Lung (tissue), 12 donors: ENCODE data around the gene SDK1. TPM values are rescaled to one million over a fixed set of nuclear protein-coding genes. Genes with fewer than 3 reads are reported as not detected.

ENCODE experiments used
- ATAC-seq: fragments of 200-7000 bp; cut with Tn5 transposase; one replicate; pipeline ENCODE4 v1.9.1; 2020; ENCODE audit warnings: moderate number of reproducible peaks; ENCODE audit not compliant: insufficient read depth, low FRiP score
- DNase-seq, 3 donors: peaks; one replicate each; pipeline ENCODE4 v3.0.0-alpha.2; 2013 to 2017
- H3K27ac ChIP-seq, 2 donors: one replicate each; pipeline ENCODE4 v1.5.1; 2013; ENCODE audit warnings: mild to moderate bottlenecking in 2 of 2, moderate library complexity in 2 of 2, control low read depth in 1 of 2, inconsistent platforms in 1 of 2, low read depth in 1 of 2, low read length in 1 of 2
- H3K27me3 ChIP-seq, 3 donors: one replicate each; pipeline ENCODE4 v1.5.1; 2013; ENCODE audit warnings: low read length in 2 of 3; ENCODE audit not compliant: control insufficient read depth in 3 of 3, insufficient read depth in 3 of 3
- H3K36me3 ChIP-seq, 4 donors: one replicate each; pipeline ENCODE4 v1.5.1; 2013; ENCODE audit warnings: low read length in 4 of 4, mild to moderate bottlenecking in 1 of 4, moderate library complexity in 1 of 4; ENCODE audit not compliant: control insufficient read depth in 4 of 4, insufficient read depth in 4 of 4
- H3K4me1 ChIP-seq, 5 donors: one replicate each; pipeline ENCODE4 v1.5.1; 2013; ENCODE audit warnings: low read length in 5 of 5, mild to moderate bottlenecking in 2 of 5, moderate library complexity in 1 of 5; ENCODE audit not compliant: control insufficient read depth in 5 of 5, insufficient read depth in 5 of 5
- H3K4me3 ChIP-seq: one replicate; pipeline ENCODE4 v1.5.1; 2013; ENCODE audit warnings: mild to moderate bottlenecking, control low read depth, moderate library complexity
- H3K9ac ChIP-seq, 2 donors: one replicate each; pipeline ENCODE4 v1.5.1; 2013; ENCODE audit warnings: low read length in 2 of 2, control low read depth in 1 of 2; ENCODE audit not compliant: insufficient read depth in 1 of 2
- H3K9me3 ChIP-seq, 4 donors: one replicate each; pipeline ENCODE4 v1.5.1; 2013; ENCODE audit warnings: low read length in 3 of 4, mild to moderate bottlenecking in 1 of 4, moderate library complexity in 1 of 4; ENCODE audit not compliant: control insufficient read depth in 4 of 4, insufficient read depth in 3 of 4
- CTCF ChIP-seq: IDR thresholded peaks from 2 replicates; pipeline ENCODE4 v1.5.1; 2012; ENCODE audit warnings: mild to moderate bottlenecking; ENCODE audit errors: control extremely low read depth, extremely low read depth
- WGBS, 2 donors: extraction: QIAGEN DNeasy Blood & Tissue Kit; methylation state at CpG; one replicate each; pipeline ENCODE4 v1.1.7; 2013; 5-methylcytosine and 5-hydroxymethylcytosine counted together
- polyA plus RNA-seq, 2 donors: library from polyadenylated mRNA; stranded (reverse); fragments of 200-250 nt; gene quantifications; one replicate each; pipeline ENCODE4 v1.2.1, GENCODE V29; 2013
- total RNA-seq, 2 donors: library from RNA; depleted of rRNA in 1 of 2; stranded (reverse); fragments of >200 nt in 1 of 2; gene quantifications; one replicate each; pipeline ENCODE4 v1.2.1, GENCODE V29; 2014 to 2021
- donor health status: control.
- donor health status: control.
- donor health status: Bipolar disorder and iron deficiency.
- donor health status: healthy.
- donor health status: DM: yes; HTN: yes; CAD: no.

The SDK1 gene
- total and polyA plus RNA-seq, 4 donors, result 3.7 to 30.1 (median 12.7) TPM

- no peaks in the 10 kb centered on the region for H3K4me1 ChIP-seq
- H3K27ac ChIP-seq, result no peak overlapping the region
- ATAC-seq (no peak), DNase-seq (no peak)
- H3K4me3 ChIP-seq, result no peak overlapping the region
- WGBS, 2 donors, result 92 to 93% methylated on average over 11 of the region's 11 CpGs
- no peak for TF ChIP-seq CTCF
- peaks cover 0 to 13% (median 3%) of the 10 kb centered on the region in 4 donors for H3K36me3 ChIP-seq
- H3K9ac ChIP-seq, result no peak overlapping the region
- H3K9me3 ChIP-seq, result no peaks in the 10 kb centered on the region
- no peaks in the 10 kb centered on the region for H3K27me3 ChIP-seq
Measured at GRCh38 chr7:4174451-4174850, 873.4 kb downstream of the SDK1 start.

DNA sequence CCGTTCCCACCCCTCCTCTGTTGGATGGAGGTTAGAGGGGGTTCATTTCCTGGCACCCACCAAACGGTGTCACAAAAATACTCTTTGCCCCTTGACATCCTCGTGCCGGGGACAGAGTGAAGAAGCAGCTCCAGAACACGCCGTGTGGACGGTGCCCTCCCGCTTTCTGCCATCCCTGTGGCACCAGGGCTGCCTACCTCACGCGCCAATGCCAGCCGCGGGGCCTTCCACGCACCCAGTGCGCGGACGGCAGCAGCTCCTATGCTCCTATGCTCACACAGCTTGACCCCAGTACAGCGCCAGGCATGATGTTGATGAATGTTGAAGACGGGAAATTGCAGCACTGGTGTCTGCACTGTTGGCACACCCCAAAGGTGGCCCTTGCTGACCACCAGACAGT is 873.8 kb downstream of the SDK1 start:
- no peak for DNase-seq
- Histone ChIP-seq H3K4me3 (no peak overlapping the region), H3K4me1 (no peaks in the 10 kb centered on the region), H3K36me3 (peaks cover 0 to 13% (median 3%) of the 10 kb centered on the region in 4 donors), H3K27me3 (no peaks in the 10 kb centered on the region), H3K9ac (no peak overlapping the region), H3K27ac (no peak overlapping the region), H3K9me3 (no peaks in the 10 kb centered on the region)
- ATAC-seq, result no peak
- no peak for TF ChIP-seq CTCF
- 94% methylated on average over 18 of the region's 18 CpGs for WGBS, 2 donors

DNA sequence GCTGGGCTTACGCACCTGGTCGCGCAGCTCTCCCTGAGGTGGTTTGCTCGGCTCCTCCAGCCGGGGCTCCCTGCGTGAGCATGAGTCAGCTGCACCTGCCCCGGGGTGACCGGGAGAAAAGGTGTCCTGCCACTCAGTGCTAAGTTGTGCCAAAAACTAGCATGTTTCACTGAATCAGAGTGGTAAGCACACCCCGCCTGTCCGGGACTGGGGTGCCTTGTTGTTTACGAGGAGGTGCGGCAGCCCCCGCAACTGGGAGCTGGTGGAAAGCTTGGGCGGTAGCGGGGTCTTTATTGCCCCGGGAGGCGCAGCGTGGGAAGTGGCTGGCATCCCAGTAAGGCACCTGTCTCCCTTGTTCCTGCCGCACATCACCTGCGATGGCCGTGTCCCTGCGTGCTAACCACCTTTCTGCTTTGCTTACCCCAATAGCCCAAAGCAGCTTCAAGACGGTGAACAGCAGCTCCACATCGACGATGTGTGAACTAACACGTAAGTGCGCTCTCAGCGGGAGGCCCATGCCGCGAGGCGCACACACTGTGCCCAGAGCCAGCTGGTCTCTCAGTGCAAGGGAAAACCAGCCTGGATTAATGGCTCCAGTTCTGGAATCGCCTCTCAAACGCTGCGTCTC is 874.4 kb downstream of the SDK1 start:
- H3K4me3 ChIP-seq, result no peak overlapping the region
- no peak overlapping the region for H3K27ac ChIP-seq
- 90 to 93% methylated on average over 34 of the region's 34 CpGs for WGBS, 2 donors
- DNase-seq (no peak), ATAC-seq (no peak)
- TF ChIP-seq CTCF, result no peak
- no peaks in the 10 kb centered on the region for H3K27me3 ChIP-seq
- no peaks in the 10 kb centered on the region for H3K9me3 ChIP-seq
- no peak overlapping the region for H3K9ac ChIP-seq
- peaks cover 0 to 13% (median 3%) of the 10 kb centered on the region in 4 donors for H3K36me3 ChIP-seq
- H3K4me1 ChIP-seq, result no peaks in the 10 kb centered on the region

- H3K36me3 ChIP-seq, result peaks cover 0 to 13% (median 4%) of the 10 kb centered on the region in 4 donors
- no peak for TF ChIP-seq CTCF
- no peak overlapping the region for H3K9ac ChIP-seq
- WGBS, 2 donors, result 91 to 93% methylated on average over 6 of the region's 6 CpGs
- no peaks in the 10 kb centered on the region for H3K9me3 ChIP-seq
- H3K27ac ChIP-seq, result no peak overlapping the region
- H3K4me1 ChIP-seq, result no peaks in the 10 kb centered on the region
- ATAC-seq (no peak), DNase-seq (no peak)
- H3K4me3 ChIP-seq, result no peak overlapping the region
- no peaks in the 10 kb centered on the region for H3K27me3 ChIP-seq
Measured at GRCh38 chr7:4177001-4177400, 875.9 kb downstream of the SDK1 start.
